Stimulated activated CD8-positive, alpha-beta memory T cell treated with anti-CD3 and anti-CD28 coated beads, Interleukin-12 subunit alpha, Interleukin-12 subunit beta, amount 100 ng/mL, for 24 hours (primary cell): ENCODE data around the gene GNA14.
"Not testable (repeated sequence)": the region's sequence is repeated elsewhere in the genome, so short reads cannot be mapped to it uniquely, and the experiment has no call there.

Experiments
- DNase-seq: peaks from one replicate; pipeline ENCODE4 v3.0.0-alpha.2; 2020; ENCODE audit errors: extremely low read depth

GNA14 gene

GRCh38 chr9:77588271-77588937 lies 59.7 kb downstream of the GNA14 start:
- no peak for DNase-seq

GRCh38 chr9:77587851-77588250 lies 60.3 kb downstream of the GNA14 start:
- no peak for DNase-seq

GRCh38 chr9:77587042-77587441 lies 61.1 kb downstream of the GNA14 start:
- DNase-seq: no peak

GRCh38 chr9:77586591-77586990 lies 61.5 kb downstream of the GNA14 start:
- no peak for DNase-seq

GRCh38 chr9:77585335-77585786 lies 62.8 kb downstream of the GNA14 start:
- DNase-seq: no peak

GRCh38 chr9:77584927-77585326 lies 63.2 kb downstream of the GNA14 start:
- not testable (repeated sequence) for DNase-seq

GRCh38 chr9:77582961-77583576 lies 65.1 kb downstream of the GNA14 start:
- no peak for DNase-seq

- no peak for DNase-seq
Measured at GRCh38 chr9:77582525-77582924, 65.6 kb downstream of the GNA14 start.

GRCh38 chr9:77575785-77576184 lies 72.3 kb downstream of the GNA14 start:
- no peak for DNase-seq

GRCh38 chr9:77569335-77569734 lies 78.8 kb downstream of the GNA14 start:
- DNase-seq: no peak

- no peak for DNase-seq
Measured at GRCh38 chr9:77563174-77563573, 84.9 kb downstream of the GNA14 start.

GRCh38 chr9:77562019-77562748 lies 85.9 kb downstream of the GNA14 start:
- no peak for DNase-seq

- DNase-seq: no peak
Measured at GRCh38 chr9:77561331-77562018, 86.6 kb downstream of the GNA14 start.

- no peak for DNase-seq
Measured at GRCh38 chr9:77556396-77556795, 91.7 kb downstream of the GNA14 start.

GRCh38 chr9:77554586-77555105 lies 93.5 kb downstream of the GNA14 start:
- no peak for DNase-seq

GRCh38 chr9:77547106-77547730 lies 100.9 kb downstream of the GNA14 start:
- no peak for DNase-seq

GRCh38 chr9:77546376-77546950 lies 101.7 kb downstream of the GNA14 start:
- DNase-seq: no peak

GRCh38 chr9:77544546-77544945 lies 103.6 kb downstream of the GNA14 start:
- no peak for DNase-seq

GRCh38 chr9:77543131-77543822 lies 104.8 kb downstream of the GNA14 start:
- DNase-seq: no peak

GRCh38 chr9:77541600-77541999 lies 106.5 kb downstream of the GNA14 start:
- no peak for DNase-seq

GRCh38 chr9:77541055-77541454 lies 107.1 kb downstream of the GNA14 start:
- no peak for DNase-seq
